Gastroesophageal sphincter (tissue), 3 donors: ENCODE results near the gene AFM.

Experiments used
- CTCF ChIP-seq, 4 experiments: fragments of 200-600 bp in 2 of 4; fragments of 450-650 bp in 2 of 4; sonication (generic) in 1 of 4; IDR thresholded peaks; one replicate each; pipeline ENCODE4 v1.5.1; 2017 to 2019; ENCODE audit warnings: antibody characterized with exemption in 4 of 4, mild to moderate bottlenecking in 2 of 4, moderate library complexity in 2 of 4
- POLR2A ChIP-seq, 2 donors: fragments of 450-650 bp; IDR thresholded peaks; one replicate each; pipeline ENCODE4 v1.6.1; 2017; ENCODE audit warnings: antibody characterized with exemption in 2 of 2, mild to moderate bottlenecking in 2 of 2, moderate library complexity in 1 of 2

- no peak for TF ChIP-seq CTCF (IDR thresholded peaks at IDR 0.05)
- TF ChIP-seq POLR2A (IDR thresholded peaks at IDR 0.05) = no peak
Observed at GRCh38 chr4:73451404-73451803, 30.1 kb upstream of the AFM start.
